Pancreas (tissue), 10 donors: ENCODE data around the gene GRK4. TPM values are rescaled to one million over a fixed set of nuclear protein-coding genes. Genes with fewer than 3 reads are reported as not detected.

Experiments
- ATAC-seq, 4 donors: fragments of 200-7000 bp; cut with Tn5 transposase; one replicate each; pipeline versions ENCODE4 v1.8.0 to v1.9.1; 2020; ENCODE audit warnings: mild to moderate bottlenecking in 4 of 4, moderate library complexity in 4 of 4
- DNase-seq, 6 donors: peaks; one replicate each; pipeline ENCODE4 v3.0.0-alpha.2; 2020
- FAIRE-seq: peaks from 2 replicates; lab custom pipeline; 2012; peaks lifted over from hg19 to GRCh38; lab: Jason Lieb, UNC
- H3K27ac ChIP-seq, 4 donors: fragments of 200-600 bp; sonication (generic); 1 replicate in 3 of 4; 2 replicates in 1 of 4; pipeline versions ENCODE4 v1.5.0 to v1.8.0; 2020
- H3K27me3 ChIP-seq, 4 donors: fragments of 200-600 bp; one replicate each; pipeline ENCODE4 v1.8.0; 2021
- H3K36me3 ChIP-seq, 3 donors: fragments of 200-600 bp; sonication (generic) in 1 of 3; one replicate each; pipeline versions ENCODE4 v1.5.0 to v1.8.0; 2020 to 2021
- H3K4me1 ChIP-seq, 3 donors: fragments of 200-600 bp; one replicate each; pipeline ENCODE4 v1.8.0; 2021
- H3K4me3 ChIP-seq, 4 donors: fragments of 200-600 bp; sonication (generic) in 2 of 4; one replicate each; pipeline versions ENCODE4 v1.5.0 to v1.8.0; 2020 to 2021
- H3K9me3 ChIP-seq, 4 donors: fragments of 200-600 bp; one replicate each; pipeline ENCODE4 v1.8.0; 2021
- WGBS, 2 donors: extraction: QIAGEN DNeasy Blood & Tissue Kit; methylation state at CpG; one replicate each; pipeline ENCODE4 v1.1.7; 2013; 5-methylcytosine and 5-hydroxymethylcytosine counted together
- intact Hi-C, 3 donors: fragments of 100-400 bp; cut with DNase I; formaldehyde crosslinking; loops; one replicate each; pipeline versions ENCODE4 v1.11.1 to v1.14.2; 2022
- polyA plus RNA-seq, 2 donors: library from polyadenylated mRNA; stranded (reverse); fragments of 200-250 nt; gene quantifications; one replicate each; pipeline ENCODE4 v1.2.3, GENCODE V29; 2013
- total RNA-seq, 6 donors: library from RNA; stranded (reverse); fragmentation: NEBNext Ultra II Directional in 4 of 6; extraction: Animal tissue kit (Norgen Biotek cat#: 25700) in 4 of 6; gene quantifications; one replicate each; pipeline versions ENCODE4 v1.2.1 to v1.2.4, GENCODE V29; 2021 to 2023
- TF ChIP-seq, protein P1 (sequence below), 4 donors: fragments of 200-600 bp; sonication (generic) in 3 of 4; IDR thresholded peaks; one replicate each; pipeline versions ENCODE4 v1.5.0 to v1.8.0; 2021; ENCODE audit warnings: antibody characterized with exemption in 4 of 4
- donor health status: healthy with polysubstance abuse.
- donor health status: DM: no; HTN: no; CAD: no; lungs with moderate emphysema.
- donor health status: DM: no; HTN: no; CAD: no.
- donor health status: control.
- donor health status: control.
- donor health status: Bipolar disorder and iron deficiency.
- donor health status: DM: yes; HTN: yes; CAD: no.
- donor health status: DM: no; HTN: no; CAD: no.
- donor health status: DM: no; HTN: no; CAD: no.
- donor health status: DM: yes; HTN: yes; CAD: no.

Gene GRK4
- total and polyA plus RNA-seq, 8 donors = 4.6 to 9.7 (median 5.7) TPM

DNA sequence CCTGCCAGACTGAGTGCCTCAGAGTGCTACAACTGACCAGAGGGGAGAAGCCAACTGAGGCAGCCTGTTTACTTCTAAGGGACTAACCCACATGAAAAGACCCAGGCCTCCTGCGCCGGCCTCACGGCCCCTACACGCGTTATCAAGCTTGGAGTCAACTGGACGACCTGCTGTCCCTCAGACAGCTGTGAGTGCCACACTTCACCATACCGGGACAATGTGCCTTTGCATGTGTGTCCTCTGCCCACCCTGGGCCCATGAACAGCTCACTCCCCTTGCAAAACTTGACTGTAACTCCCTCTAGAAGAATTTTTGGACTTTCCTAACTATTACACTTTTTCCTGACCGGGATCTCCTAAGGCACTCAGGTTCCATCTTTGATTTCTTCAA, 2.0 kb upstream of the GRK4 start:
- TF ChIP-seq, protein P1, sequence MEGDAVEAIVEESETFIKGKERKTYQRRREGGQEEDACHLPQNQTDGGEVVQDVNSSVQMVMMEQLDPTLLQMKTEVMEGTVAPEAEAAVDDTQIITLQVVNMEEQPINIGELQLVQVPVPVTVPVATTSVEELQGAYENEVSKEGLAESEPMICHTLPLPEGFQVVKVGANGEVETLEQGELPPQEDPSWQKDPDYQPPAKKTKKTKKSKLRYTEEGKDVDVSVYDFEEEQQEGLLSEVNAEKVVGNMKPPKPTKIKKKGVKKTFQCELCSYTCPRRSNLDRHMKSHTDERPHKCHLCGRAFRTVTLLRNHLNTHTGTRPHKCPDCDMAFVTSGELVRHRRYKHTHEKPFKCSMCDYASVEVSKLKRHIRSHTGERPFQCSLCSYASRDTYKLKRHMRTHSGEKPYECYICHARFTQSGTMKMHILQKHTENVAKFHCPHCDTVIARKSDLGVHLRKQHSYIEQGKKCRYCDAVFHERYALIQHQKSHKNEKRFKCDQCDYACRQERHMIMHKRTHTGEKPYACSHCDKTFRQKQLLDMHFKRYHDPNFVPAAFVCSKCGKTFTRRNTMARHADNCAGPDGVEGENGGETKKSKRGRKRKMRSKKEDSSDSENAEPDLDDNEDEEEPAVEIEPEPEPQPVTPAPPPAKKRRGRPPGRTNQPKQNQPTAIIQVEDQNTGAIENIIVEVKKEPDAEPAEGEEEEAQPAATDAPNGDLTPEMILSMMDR (IDR thresholded peaks at IDR 0.05) = no peak
- H3K4me1 ChIP-seq = peaks cover 0 to 11% (median 5%) of the 10 kb centered on the region in 3 donors
- FAIRE-seq (no peak), ATAC-seq (no peak), DNase-seq (peak in 2 of 6 donors; percentile 26 to 63)
- peak overlapping the region in 2 of 4 donors; percentile 79 to 88 for H3K4me3 ChIP-seq
- H3K27ac ChIP-seq = no peak overlapping the region
- no peaks in the 10 kb centered on the region for H3K27me3 ChIP-seq
- 38 to 45% methylated on average over 8 of the region's 8 CpGs for WGBS, 2 donors
- H3K9me3 ChIP-seq = no peaks in the 10 kb centered on the region
- H3K36me3 ChIP-seq = peaks cover 0 to 10% (median 3%) of the 10 kb centered on the region in 3 donors
- intact Hi-C loops = no loop called here

DNA sequence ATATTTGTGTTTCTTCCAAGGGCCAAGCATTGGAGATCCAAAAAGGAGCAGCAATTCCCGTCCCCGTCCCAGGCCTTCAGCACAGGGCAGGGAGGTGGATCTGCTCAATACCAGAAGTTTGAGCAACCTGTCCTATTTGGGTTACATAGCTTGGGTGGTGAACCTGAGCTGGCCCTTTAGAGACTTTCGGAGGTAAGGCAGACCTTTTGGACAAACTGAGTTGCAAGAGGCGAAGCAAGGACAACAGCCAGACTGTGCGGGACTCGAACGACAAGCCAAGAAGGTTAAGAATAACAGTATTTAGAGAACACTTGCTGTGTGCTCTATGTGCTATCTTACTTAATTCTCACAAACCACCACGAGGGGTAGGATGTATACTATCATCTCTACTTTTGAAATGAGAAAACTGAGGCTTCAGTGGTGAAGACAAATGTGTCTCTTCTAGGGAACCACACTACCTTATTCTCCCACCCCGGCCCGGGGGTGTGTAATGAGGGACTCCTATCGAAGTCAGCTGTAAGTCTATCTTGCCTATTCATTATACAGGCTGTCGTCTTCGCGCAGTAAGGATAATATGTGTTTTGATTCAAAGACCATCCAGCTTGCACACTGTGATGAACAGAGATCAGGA, 1.4 kb upstream of the GRK4 start:
- TF ChIP-seq, protein P1 (IDR thresholded peaks at IDR 0.05) = no peak
- 19 to 21% methylated on average over 14 of the region's 14 CpGs for WGBS, 2 donors
- Histone ChIP-seq H3K36me3 (peaks cover 0 to 6% (median 3%) of the 10 kb centered on the region in 3 donors), H3K27ac (peak overlapping the region in 1 of 4 donors; percentile 78), H3K4me3 (peak overlapping the region; percentile 79 to 96 (median 86)), H3K27me3 (no peaks in the 10 kb centered on the region), H3K9me3 (no peaks in the 10 kb centered on the region), H3K4me1 (peaks cover 0 to 11% (median 5%) of the 10 kb centered on the region in 3 donors)
- ATAC-seq = no peak
- DNase-seq = peak in 1 of 6 donors; percentile 21
- no peak for FAIRE-seq
- intact Hi-C loops = no loop called here

DNA sequence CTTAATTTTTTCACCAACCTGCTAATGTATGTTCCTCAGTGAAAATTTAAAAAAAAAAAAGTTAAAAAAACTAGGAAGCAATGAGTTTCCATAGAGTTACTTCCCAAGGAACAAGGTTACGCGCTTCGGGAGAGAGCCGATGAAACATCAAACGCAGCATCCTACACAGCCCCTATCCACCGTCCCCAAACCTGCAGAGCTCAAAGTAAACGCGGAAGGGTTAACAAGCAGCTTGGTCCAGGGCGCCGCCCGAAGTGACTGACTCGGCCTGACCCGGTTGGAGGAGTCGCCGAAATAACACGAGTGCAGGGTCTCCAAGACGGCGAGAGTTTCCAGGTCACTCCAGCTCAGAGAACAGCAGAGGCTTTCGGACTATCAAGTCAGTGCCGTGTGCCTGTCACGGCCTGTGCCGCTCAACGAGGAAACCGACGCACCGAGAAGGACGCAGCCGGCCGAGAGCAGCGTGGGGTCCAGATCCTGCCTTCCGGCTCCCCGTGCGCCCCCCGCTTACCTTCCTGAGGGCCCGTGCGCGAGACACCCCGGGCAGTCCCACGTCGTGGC, 677 bp upstream of the GRK4 start:
- TF ChIP-seq, protein P1 (IDR thresholded peaks at IDR 0.05) = no peak
- no peaks in the 10 kb centered on the region for H3K9me3 ChIP-seq
- no peaks in the 10 kb centered on the region for H3K36me3 ChIP-seq
- FAIRE-seq = no peak
- peak overlapping the region; percentile 79 to 96 (median 86) for H3K4me3 ChIP-seq
- DNase-seq = peak in 1 of 6 donors; percentile 36
- WGBS, 2 donors = 0% methylated on average over 40 of the region's 40 CpGs
- peak; percentile 28 to 63 (median 50) for ATAC-seq
- H3K27ac ChIP-seq = peak overlapping the region; percentile 76 to 88 (median 82)
- no peaks in the 10 kb centered on the region for H3K27me3 ChIP-seq
- intact Hi-C loops = no loop called here
- peaks cover 0 to 11% (median 5%) of the 10 kb centered on the region in 3 donors for H3K4me1 ChIP-seq

DNA sequence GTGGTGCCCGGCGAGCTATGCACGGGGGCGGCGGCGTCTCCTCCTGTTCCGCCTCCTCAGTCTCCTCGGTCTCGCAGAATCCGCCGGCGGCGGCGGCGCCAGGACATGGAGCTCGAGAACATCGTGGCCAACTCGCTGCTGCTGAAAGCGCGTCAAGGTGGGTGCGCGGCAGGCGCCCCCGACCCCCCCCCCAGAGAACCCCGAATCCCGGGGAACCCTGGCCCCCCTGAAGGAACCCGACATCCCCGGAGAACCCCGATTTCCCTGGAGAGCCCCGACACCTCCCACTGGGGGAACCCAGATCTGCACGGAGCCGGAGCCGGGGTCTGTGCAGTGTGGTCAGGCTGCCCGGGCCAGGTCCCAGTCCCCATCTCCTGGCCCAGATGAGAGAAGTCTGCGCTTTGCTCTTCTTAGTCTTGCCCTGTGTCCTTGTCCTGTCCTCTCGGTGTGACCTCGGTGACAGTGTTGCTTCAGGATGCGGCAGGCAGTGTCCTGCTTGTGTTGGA, 648 bp downstream of the GRK4 start:
- Histone ChIP-seq H3K27ac (peak overlapping the region; percentile 12 to 85 (median 77)), H3K4me1 (peaks cover 0 to 11% (median 5%) of the 10 kb centered on the region in 3 donors)

More for the DNA sequence above, 648 bp downstream of the GRK4 start:
- Histone ChIP-seq H3K27me3 (no peaks in the 10 kb centered on the region), H3K36me3 (no peaks in the 10 kb centered on the region), H3K4me3 (peak overlapping the region; percentile 79 to 96 (median 86)), H3K9me3 (no peaks in the 10 kb centered on the region)
- TF ChIP-seq, protein P1 (IDR thresholded peaks at IDR 0.05) = no peak
- intact Hi-C loops = no loop called here
- FAIRE-seq (no peak), DNase-seq (peak in 1 of 6 donors; percentile 31), ATAC-seq (peak; percentile 4 to 20 (median 13))
- WGBS, 2 donors = 1 to 3% methylated on average over 8 to 38 of the region's 38 CpGs
